ENCODE results near the gene CCL1.

Gene CCL1

GRCh38 chr17:34382621-34383124 is 19.6 kb upstream of the CCL1 start (continued):
- TF ChIP-seq RARB (CRISPR knock-in tag; IDR thresholded peaks at IDR 0.05) (no peak), ZFP3 (CRISPR knock-in tag; IDR thresholded peaks at IDR 0.05) (no peak), ARNTL (CRISPR knock-in tag; IDR thresholded peaks at IDR 0.05; ENCODE audit: borderline replicate concordance, low read depth) (no peak), CSDC2 (CRISPR knock-in tag; IDR thresholded peaks at IDR 0.05) (no peak), CSRNP3 (CRISPR knock-in tag; IDR thresholded peaks at IDR 0.05) (no peak), ZFP30 (CRISPR knock-in tag; IDR thresholded peaks at IDR 0.05) (no peak)

- no peak for TF ChIP-seq ZNF8 (CRISPR knock-in tag; IDR thresholded peaks at IDR 0.05)
- TF ChIP-seq TCF4 (CRISPR knock-in tag; IDR thresholded peaks at IDR 0.05; ENCODE audit: borderline replicate concordance), result no peak
- TF ChIP-seq ISL1 (CRISPR knock-in tag; IDR thresholded peaks at IDR 0.05), result no peak
- TF ChIP-seq SNAI2 (CRISPR knock-in tag; IDR thresholded peaks at IDR 0.05), result no peak
- TF ChIP-seq POU6F1 (CRISPR knock-in tag; IDR thresholded peaks at IDR 0.05; ENCODE audit: borderline replicate concordance, low read depth), result no peak
- no peak for TF ChIP-seq ZC3H10 (CRISPR knock-in tag; IDR thresholded peaks at IDR 0.05)
- TF ChIP-seq ARNTL (CRISPR knock-in tag; IDR thresholded peaks at IDR 0.05; ENCODE audit: borderline replicate concordance, low read depth), result no peak
- TF ChIP-seq ZFP30 (CRISPR knock-in tag; IDR thresholded peaks at IDR 0.05), result no peak
- no peak for TF ChIP-seq PPARA (CRISPR knock-in tag; IDR thresholded peaks at IDR 0.05; ENCODE audit: borderline replicate concordance)
- TF ChIP-seq CSDC2 (CRISPR knock-in tag; IDR thresholded peaks at IDR 0.05), result no peak
- no peak for TF ChIP-seq BACH2 (CRISPR knock-in tag; IDR thresholded peaks at IDR 0.05; ENCODE audit: borderline replicate concordance)
- no peak for TF ChIP-seq GLIS3 (CRISPR knock-in tag; IDR thresholded peaks at IDR 0.05)
- TF ChIP-seq CSRNP3 (CRISPR knock-in tag; IDR thresholded peaks at IDR 0.05), result no peak
- no peak for TF ChIP-seq TOX (CRISPR knock-in tag; IDR thresholded peaks at IDR 0.05; ENCODE audit: borderline replicate concordance)
- TF ChIP-seq ZNF565 (CRISPR knock-in tag; conservative IDR thresholded peaks at IDR 0.05; ENCODE audit: low read depth), result no peak
- TF ChIP-seq ZFP3 (CRISPR knock-in tag; IDR thresholded peaks at IDR 0.05), result no peak
- no peak for ATAC-seq
Measured at GRCh38 chr17:34379868-34380267, 16.8 kb upstream of the CCL1 start.

GRCh38 chr17:34378664-34379101 is 15.7 kb upstream of the CCL1 start:
- no peak for TF ChIP-seq ZNF565 (CRISPR knock-in tag; conservative IDR thresholded peaks at IDR 0.05; ENCODE audit: low read depth)
- no peak for TF ChIP-seq SNAI2 (CRISPR knock-in tag; IDR thresholded peaks at IDR 0.05)
- no peak for TF ChIP-seq TCF4 (CRISPR knock-in tag; IDR thresholded peaks at IDR 0.05; ENCODE audit: borderline replicate concordance)
- TF ChIP-seq ESRRG (CRISPR knock-in tag; IDR thresholded peaks at IDR 0.05), result no peak
- no peak for TF ChIP-seq TSHZ2 (CRISPR knock-in tag; IDR thresholded peaks at IDR 0.05)
- no peak for TF ChIP-seq POU6F1 (CRISPR knock-in tag; IDR thresholded peaks at IDR 0.05; ENCODE audit: borderline replicate concordance, low read depth)
- TF ChIP-seq GLIS3 (CRISPR knock-in tag; IDR thresholded peaks at IDR 0.05), result no peak
- no peak for TF ChIP-seq CSRNP3 (CRISPR knock-in tag; IDR thresholded peaks at IDR 0.05)
- no peak for TF ChIP-seq ZFP3 (CRISPR knock-in tag; IDR thresholded peaks at IDR 0.05)
- TF ChIP-seq ISL1 (CRISPR knock-in tag; IDR thresholded peaks at IDR 0.05), result no peak
- TF ChIP-seq ZFP30 (CRISPR knock-in tag; IDR thresholded peaks at IDR 0.05), result no peak
- TF ChIP-seq RARB (CRISPR knock-in tag; IDR thresholded peaks at IDR 0.05), result no peak
- TF ChIP-seq ZC3H10 (CRISPR knock-in tag; IDR thresholded peaks at IDR 0.05), result no peak
- no peak for ATAC-seq

Measured in SK-N-SH treated with all-trans-retinoic acid at 6 μM for 48 hours (cell line).